SHP77 (cell line): Measurements from ENCODE around the gene RPL32.

ENCODE experiments used
- DNase-seq, 2 experiments: peaks; one replicate each; lab custom pipeline; 2025; lab: John Stamatoyannopoulos, UW

RPL32 gene

DNA sequence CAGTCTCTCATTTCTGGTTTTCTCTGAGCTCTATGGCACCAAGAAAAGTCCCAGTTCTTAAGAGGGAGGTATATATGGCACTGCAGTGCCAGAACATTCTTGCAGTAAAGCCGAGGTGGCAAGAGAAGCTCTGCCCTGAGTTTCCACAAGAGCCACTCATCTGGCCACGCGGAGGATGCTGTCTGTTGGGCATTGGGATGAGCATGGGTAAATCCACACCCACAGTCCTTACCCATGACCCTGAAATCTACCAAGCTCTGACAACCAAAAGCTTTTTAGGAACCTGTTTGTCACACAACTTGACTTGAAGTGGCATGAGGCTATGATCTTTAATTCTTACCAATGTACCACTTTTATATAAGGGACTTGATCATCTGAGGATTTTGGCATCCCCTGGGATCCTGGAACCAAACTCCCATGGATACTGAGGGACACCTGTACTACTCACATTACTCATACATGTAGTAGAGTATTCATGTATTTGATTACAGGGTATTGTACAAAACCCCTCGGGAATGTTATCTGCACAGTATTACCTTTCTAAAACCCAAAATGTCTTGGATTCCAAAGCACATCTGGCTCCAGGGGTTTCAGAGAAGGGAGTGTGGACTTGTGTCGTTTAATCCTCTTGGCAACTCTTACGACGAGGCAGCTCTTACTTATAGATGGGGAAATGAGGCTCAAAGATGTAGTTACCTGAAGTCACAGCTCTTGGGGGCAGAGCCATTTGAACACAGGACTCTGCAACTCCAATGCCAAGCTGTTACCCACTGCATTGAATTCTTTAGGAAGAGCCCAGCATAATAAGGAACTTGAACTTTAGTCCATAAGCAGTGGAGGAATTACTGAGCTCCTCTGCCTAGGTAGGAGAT, 8.8 kb downstream of the RPL32 start:
- no peak for DNase-seq

DNA sequence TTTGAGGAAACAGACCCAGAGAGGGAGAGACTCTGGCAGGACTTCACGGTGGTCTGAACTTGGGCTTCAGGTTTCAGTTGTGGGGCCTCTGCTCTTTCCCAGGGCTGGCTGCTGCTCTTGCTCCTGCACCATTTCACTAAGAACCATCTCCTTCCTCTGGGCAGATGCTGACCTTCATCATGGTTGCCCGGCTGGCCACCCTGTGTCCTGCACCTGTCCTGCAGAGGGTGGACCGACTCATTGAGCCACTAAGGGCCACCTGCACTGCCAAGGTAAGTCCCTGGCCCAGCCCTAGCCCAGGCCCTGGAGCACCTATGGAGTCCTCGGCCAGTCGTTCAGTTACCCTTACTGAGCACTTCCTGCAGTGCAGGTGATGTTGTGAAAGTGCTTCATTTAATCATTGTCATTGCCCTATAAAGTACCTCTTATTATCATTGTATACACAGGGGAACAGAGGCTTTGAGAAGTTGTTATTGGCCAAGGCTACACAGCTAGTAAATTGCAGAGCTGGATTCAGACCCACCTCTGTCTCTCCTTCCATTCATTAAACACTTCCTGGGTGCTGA, 10.0 kb downstream of the RPL32 start:
- no peak for DNase-seq

DNA sequence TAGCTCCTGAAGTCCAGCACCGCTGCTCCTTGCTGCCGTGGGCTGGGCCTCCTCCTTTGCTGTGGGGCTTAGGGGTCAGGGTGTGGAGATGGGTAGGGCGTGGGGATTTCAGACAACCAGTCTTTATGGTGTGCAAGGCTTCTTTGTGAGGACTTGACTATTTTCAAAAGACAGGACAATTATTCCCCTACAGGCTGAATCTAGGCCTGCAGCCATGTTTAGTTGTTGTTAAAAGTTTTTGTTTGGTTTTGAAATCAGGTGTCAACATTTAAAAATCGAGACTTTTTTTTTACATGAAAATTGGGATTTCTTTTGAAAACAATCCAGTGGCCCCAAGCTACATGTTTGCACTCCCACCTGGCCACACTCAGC, 10.6 kb downstream of the RPL32 start:
- no peak for DNase-seq

DNA sequence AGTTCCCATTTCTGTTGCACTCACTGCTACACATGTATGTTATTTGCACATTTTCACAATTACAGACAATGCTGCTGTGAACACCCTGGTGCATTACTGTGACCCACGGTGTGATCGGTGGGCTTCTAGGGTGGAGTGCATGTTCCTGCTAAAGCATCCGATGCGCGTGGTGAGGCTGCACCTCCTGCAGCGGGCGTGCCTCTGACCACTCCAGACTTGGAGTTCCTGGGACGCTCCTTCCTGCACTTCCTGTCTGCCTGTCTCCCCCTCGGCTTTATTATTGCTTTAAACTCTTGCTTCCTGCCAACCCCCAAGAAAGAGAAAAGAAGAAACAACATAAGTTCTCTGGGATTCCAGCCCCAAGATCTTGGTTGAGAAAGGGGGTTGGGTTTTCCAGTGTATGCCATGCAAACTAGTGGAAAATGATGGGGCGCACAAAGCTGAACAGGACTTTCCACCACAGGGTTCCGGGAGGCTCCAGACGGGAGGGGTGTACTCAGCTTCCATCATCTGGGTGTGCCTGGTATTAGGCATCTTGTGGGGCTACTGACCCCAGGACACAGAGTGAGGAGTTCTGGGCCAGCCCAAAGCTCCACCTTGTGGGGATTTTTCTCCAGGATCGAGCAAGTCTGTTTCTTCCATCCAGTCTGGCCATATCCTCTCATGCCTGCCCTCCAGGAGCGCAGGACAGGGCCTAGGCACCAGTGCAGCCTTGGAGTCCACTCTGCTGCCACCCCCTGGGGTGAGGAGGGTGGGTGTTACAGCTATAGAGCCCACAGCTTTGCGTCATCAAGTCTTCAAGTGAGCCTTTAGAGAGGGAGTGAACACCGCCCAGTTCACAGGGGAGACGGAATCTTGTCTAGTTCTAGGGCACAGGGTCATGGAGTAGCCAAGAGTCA, 11.2 kb downstream of the RPL32 start:
- DNase-seq = no peak

DNA sequence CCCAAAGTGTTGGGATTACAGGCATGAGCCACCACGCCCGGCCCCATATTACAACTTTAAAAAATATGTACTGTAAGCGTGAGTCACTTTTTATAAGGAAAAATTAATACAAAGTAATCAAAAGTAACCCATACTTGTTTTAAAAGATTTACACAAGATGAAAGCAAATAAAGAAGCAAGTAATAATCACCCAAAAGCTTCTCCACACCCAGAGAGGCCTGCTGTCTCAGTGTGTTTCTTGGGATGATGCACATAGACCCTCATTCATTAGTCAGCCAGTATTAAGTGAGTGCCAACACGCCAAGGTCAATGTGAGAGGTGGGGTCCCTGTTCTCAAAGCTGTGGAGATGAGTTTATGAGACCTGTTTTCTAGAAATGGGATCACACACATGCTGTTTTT, 12.0 kb downstream of the RPL32 start:
- DNase-seq = no peak

DNA sequence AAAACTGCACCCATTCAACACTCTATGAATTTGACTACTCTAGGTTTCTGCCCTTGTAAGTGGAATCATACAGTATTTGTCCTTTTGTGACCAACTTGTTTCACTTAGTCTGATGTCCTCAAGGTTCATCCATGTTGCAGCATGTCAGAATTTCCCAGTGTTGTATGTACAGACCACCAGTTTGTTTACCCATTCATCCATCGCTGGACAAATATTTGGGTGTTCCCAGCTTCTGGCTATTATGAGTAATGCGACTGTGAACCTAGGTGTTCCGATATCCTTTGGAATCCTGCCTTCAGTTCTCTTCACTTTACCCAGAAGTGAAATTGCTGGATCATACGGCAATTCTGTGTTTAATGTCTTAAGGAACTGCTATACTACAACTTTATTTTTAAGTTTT, 12.6 kb downstream of the RPL32 start:
- DNase-seq = no peak

DNA sequence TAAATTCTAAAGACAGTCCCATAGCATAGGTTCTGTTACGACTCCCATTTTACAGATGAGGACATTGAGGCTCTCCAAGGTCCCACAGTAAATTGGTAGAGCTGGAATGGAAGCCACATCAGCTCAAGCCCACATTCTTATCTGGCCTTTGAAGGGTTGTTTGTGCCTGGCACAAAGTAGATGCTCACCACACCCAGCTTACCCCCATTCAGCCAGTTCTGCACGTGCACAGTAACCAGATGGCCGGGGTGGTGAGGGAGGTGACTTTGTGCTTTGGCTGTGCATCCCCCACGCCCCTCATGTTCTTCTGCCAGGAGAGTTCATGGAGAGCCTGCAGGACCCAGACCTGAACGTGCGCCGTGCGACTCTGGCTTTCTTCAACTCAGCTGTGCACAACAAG, 16.2 kb downstream of the RPL32 start:
- no peak for DNase-seq

DNA sequence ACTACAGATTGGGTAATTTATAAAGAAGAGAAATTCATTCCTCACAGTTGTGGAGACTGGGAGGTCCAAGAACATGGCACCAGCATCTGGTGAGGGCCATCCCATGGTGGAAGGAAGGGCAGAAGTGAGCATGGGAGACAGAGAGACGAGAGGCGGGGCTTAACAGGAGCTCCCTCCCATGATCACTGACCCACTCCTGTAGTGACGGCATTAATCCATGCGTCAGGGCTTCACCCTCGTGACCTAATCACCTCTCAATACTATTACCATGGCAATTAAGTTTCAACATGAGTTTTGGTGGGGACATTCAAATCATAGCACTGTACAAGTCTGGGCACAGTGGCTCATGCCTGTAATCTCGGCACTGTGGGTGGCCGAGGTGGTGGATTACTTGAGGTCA, 17.1 kb downstream of the RPL32 start:
- no peak for DNase-seq

DNA sequence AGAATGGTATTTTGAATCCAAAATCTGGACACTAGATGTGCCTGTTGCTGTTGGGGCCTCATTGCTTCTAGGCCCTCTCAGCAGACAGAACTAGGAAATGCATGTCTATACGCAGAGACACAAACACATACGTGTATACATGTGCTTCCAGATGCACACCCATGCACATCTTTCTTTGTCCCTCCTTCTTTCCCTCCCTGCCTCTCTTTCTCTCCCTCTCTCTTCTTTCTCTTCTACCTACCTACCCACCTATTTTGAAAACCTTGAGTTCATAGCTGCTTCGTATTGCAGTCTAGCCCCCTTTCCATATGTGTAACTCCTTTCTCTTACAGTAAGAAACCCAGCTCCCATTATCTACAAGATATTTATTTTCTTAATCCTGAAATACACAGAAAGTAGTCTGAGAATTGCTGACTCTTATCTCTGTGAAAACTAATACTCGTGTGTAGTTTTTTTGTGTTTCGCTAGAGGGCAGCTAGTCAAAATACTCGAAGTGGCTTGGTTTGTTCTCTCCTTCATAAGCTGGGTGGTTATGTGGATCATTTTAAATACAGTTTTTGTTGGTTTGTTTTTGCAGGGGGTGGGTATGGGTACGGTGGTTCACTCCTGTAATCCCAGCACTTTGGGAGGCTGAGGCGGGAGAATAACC, 18.5 kb downstream of the RPL32 start:
- no peak for DNase-seq

DNA sequence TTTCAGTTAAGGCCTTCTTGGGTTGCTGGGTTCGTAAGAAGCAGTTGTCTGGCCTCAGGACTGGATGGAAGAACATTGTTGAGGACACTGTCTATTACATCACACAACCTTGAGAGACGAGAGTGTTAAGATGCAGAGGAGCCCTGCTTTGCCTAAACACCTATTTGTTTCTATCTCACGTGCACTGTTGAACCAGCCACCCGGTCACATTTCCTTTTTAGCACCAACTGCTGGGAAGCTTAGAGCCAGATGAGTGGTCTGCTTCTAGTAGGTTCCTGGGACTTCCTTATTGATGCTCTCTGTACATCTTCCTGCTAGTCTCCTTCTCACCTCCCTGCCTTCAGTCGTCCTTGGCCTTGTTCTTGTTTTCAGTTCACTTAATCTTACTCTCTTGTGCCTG, 22.6 kb downstream of the RPL32 start:
- no peak for DNase-seq

DNA sequence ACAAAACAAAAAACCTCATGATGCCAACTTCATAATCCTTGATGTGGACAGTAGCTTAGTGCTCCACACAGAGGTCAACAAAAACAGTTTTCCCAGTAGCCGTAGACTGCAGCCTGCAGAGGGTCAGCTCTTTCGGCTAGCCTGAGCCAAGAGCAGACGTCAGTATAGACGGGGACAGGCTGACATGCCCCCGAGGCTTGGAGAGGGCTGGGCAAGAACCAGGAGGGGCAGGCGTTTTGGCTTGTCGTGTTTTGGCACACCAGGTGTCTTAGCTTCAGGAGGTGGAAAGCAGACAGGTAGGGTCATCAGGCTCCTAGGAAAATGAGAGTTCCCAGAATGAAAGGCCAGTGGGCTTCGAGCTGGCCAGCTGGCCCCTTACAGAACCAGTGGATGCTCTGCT, 23.1 kb downstream of the RPL32 start:
- no peak for DNase-seq

DNA sequence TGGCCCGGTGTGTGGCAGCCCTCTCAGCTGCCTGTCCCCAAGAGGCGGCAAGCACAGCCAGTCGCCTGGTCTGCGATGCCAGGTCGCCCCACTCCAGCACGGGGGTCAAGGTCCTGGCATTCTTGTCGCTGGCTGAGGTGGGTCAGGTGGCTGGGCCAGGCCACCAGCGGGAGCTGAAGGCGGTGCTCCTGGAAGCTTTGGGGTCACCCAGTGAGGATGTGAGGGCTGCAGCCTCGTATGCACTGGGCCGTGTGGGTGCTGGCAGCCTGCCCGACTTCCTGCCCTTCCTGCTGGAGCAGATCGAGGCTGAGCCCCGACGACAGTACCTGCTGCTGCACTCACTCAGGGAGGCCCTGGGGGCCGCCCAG, 24.0 kb downstream of the RPL32 start:
- no peak for DNase-seq

DNA sequence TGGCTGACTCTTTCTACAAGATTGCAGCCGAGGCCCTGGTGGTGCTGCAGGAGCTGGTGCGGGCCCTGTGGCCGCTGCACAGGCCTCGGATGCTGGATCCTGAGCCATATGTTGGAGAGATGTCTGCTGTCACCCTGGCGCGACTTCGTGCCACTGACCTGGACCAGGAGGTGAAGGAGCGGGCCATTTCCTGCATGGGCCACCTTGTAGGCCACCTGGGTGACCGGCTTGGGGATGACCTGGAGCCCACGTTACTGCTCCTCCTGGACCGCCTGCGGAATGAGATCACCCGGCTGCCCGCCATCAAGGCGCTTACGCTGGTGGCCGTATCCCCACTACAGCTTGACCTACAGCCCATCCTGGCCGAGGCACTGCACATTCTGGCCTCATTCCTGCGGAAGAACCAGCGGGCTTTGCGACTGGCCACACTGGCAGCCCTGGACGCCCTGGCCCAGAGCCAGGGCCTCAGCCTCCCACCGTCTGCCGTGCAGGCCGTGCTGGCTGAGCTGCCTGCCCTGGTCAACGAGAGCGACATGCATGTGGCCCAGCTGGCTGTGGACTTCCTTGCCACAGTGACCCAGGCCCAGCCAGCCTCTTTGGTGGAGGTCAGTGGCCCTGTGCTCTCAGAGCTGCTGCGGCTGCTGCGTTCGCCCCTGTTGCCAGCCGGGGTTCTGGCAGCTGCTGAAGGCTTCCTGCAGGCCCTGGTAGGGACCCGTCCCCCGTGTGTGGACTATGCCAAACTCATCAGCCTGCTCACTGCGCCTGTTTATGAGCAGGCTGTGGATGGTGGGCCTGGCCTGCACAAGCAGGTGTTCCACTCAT, 24.6 kb downstream of the RPL32 start:
- DNase-seq = no peak

DNA sequence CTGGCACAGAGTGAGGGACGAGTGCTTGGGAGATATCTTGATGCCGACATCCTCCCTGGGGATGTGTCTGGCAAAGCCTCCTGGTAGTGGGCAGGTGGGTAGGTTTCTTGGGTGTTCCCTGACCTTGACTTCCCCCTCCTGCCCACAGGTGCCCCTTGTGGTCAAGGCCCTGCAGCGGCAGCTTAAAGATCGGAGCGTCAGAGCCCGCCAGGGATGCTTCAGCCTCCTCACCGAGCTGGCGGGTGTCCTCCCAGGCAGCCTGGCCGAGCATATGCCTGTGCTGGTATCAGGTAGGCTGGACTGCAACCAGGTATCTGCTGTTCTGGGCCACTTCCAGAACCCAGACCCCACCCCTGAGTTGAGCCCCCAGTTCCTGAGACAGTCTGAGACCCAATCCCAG, 25.6 kb downstream of the RPL32 start:
- DNase-seq = no peak

DNA sequence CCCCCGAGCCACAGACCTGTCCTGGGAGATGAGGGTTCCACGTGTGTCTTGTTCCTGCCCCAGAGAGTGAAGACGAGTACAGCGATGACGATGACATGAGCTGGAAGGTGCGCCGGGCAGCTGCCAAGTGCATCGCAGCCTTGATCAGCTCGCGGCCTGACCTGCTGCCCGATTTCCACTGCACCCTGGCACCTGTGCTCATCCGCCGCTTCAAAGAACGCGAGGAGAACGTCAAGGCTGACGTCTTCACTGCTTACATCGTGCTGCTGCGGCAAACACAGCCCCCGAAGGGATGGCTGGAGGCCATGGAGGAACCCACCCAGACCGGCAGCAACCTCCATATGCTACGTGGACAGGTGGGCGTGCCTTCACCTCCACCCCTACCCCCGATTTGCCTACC, 26.3 kb downstream of the RPL32 start:
- no peak for DNase-seq

DNA sequence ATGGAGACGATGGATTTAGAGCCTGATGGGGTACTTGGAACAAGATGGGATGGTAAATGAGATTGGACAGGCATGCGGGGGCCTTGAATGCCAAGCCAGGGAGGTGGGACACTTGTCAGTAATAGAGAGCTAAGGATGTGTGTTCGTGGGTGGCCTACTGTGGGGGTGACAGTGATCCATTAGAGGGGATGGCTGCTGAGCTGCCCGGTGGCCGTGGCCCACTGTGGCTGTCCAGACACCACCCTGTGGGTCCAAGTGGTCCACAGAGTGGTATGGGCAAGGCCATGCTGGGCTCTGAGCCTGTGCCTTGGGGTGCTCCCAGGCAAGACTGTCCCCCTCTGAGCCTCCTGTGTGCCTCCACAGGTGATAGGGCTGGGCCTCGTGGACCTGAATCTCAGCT, 27.4 kb downstream of the RPL32 start:
- no peak for DNase-seq

DNA sequence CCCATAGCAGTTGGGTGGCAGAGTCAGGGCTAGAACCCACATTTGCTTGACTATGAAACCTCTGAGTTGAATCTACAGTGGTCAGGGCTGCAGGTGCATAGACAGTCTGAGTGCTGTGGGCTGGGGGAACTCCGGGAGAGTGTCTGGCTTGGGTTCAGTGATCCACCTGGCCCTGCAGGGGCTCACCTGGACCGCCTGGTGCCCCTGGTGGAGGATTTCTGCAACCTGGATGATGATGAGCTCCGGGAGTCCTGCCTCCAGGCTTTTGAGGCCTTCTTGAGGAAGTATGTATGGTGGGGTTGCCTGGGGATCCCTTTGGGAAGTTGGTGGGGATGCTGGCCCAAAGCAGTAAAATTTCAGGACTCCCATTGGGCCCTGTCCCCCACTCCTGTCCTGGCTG, 28.6 kb downstream of the RPL32 start:
- DNase-seq = no peak

DNA sequence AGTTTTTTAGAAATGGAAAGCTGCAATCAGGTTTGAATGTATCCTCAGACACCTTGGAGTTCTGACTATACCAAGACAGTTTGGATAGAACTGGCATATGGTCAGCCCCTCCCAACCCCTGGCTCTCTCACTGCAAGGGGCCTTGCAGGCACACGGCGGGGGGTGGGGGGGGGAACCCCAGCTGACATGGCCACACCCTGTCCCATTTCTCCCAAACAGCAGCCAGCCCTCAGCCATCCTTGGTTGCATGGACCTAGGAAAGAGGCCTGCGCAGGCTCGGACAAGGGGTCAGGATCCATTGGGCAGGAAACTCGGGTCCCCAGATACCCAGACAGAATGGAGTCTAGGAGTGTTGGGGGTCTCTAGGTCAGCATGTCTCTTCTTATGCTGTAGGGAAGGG, 30.4 kb downstream of the RPL32 start:
- no peak for DNase-seq

DNA sequence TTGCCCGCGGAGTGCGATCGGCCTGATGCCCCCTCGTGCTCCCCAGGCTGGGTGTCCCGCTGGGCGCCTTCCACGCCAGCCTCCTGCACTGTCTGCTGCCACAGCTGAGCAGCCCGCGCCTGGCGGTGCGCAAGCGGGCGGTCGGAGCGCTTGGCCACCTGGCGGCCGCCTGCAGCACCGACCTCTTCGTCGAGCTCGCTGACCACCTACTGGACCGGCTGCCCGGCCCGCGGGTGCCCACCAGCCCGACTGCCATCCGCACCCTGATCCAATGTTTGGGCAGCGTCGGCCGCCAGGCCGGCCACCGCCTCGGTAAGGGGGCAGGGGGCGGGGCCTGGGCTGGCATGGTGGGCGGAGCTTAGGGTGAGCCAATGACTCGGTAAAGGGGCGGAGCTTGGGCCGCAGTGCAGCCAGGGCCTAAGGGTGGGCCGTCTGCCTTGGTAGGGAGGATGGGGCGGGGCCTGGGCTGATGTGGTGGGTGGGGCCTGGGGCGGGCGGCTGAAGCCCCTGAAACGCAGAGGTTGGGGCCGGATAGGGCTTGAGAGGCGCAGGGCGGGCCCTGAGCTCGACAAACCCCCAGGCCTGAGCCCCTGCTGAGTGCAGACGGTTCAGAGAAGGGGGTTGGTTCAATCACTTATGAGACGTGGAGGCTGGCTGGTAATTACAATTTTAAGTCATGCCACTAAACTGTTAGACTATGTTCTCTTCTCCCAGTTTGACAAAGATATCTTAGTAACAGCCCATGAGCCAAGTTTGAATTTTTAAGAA, 31.2 kb downstream of the RPL32 start:
- DNase-seq = no peak

DNA sequence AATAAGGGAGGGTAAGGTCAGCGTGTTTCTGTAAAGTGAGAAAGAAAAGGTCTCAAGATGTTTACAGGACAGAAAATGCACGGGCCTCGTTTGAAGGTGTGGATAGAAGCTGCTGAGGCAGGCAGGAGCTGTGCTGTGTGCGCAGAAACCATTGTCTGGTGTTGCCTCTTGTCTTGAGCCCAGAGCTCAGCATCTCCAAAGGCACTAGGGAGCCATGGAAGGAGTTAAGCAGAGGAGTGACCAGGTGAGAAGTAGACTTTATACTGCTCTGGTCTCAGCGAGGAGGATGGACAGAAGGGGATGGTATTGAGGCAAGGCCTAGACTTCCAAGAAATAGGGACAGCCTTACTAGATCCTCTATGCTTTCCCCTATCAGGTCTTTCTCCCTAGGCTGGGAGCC, 31.9 kb downstream of the RPL32 start:
- no peak for DNase-seq

DNA sequence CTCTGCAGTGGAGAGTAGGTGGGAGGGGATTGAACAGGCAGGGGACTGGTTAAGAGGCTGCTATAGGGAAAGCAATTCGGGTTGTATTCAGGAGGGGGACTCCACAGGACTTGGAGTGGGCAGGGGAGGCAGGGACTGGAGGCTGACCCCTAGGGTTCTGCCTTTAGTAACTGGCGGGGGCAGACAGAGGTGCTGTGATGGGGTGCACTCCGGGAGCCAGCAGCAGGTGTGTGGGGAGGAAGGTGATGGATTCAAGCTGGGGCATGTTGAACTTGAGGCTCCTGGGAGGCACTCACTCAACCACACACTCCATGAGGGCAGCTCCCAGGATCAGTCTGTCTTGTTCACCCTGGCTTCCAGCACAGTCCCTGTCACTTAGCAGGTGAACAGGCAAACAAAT, 32.4 kb downstream of the RPL32 start:
- no peak for DNase-seq
